Measurements from ENCODE around the gene SRRD.

DNA sequence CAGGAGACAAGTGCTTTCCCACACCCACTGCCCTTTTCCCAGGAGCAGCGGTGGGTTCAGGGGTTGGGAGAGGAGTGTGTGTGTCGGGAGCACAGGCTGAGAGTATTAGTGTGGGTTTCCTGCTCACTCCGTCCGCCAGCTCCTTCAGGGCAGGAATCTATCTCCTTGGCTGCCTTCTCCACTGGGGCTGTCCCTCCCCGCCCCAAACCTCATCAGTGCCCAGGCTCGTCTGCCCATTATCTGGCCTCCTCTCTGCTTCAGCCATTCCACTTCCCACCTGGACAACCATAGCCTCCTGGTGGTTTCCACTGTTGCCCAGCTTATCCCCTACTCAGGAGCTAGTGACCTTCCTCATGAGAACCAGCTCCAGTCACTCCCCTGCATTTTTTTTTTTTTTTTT lies 34.7 kb upstream of the SRRD start:
- TF ChIP-seq, protein P1, sequence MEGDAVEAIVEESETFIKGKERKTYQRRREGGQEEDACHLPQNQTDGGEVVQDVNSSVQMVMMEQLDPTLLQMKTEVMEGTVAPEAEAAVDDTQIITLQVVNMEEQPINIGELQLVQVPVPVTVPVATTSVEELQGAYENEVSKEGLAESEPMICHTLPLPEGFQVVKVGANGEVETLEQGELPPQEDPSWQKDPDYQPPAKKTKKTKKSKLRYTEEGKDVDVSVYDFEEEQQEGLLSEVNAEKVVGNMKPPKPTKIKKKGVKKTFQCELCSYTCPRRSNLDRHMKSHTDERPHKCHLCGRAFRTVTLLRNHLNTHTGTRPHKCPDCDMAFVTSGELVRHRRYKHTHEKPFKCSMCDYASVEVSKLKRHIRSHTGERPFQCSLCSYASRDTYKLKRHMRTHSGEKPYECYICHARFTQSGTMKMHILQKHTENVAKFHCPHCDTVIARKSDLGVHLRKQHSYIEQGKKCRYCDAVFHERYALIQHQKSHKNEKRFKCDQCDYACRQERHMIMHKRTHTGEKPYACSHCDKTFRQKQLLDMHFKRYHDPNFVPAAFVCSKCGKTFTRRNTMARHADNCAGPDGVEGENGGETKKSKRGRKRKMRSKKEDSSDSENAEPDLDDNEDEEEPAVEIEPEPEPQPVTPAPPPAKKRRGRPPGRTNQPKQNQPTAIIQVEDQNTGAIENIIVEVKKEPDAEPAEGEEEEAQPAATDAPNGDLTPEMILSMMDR (IDR thresholded peaks at IDR 0.05): no peak
- no peak for TF ChIP-seq POLR2AphosphoS5 (IDR thresholded peaks at IDR 0.05)
- no peak for TF ChIP-seq POLR2A (IDR thresholded peaks at IDR 0.05; ENCODE audit: low read depth)
